Trophoblast cell (in vitro differentiated cells and primary cell): ENCODE measurements around the gene EXOC4.

Source experiments
- DNase-seq, 2 donors: peaks; one replicate each; pipeline ENCODE4 v3.0.0-alpha.2; 2016
- H2AFZ ChIP-seq: 2 replicates; pipeline ENCODE4 v1.6.1; 2013; ENCODE audit warnings: low read length, moderate library complexity, mild to moderate bottlenecking; ENCODE audit not compliant: insufficient read depth, poor library complexity
- H2AK5ac ChIP-seq: 2 replicates; pipeline ENCODE4 v1.6.1; 2013; ENCODE audit warnings: mild to moderate bottlenecking, low read length
- H2BK120ac ChIP-seq: 2 replicates; pipeline ENCODE4 v1.6.1; 2013; ENCODE audit warnings: low read length, mild to moderate bottlenecking, moderate library complexity; ENCODE audit not compliant: insufficient read depth, poor library complexity
- H2BK12ac ChIP-seq: 2 replicates; pipeline ENCODE4 v1.6.1; 2013; ENCODE audit warnings: mild to moderate bottlenecking, low read length, moderate library complexity
- H2BK5ac ChIP-seq: 2 replicates; pipeline ENCODE4 v1.6.1; 2013; ENCODE audit warnings: low read length, low read depth, moderate library complexity, mild to moderate bottlenecking; ENCODE audit not compliant: poor library complexity
- H3K14ac ChIP-seq: 2 replicates; pipeline ENCODE4 v1.6.1; 2013; ENCODE audit warnings: mild to moderate bottlenecking, low read length
- H3K18ac ChIP-seq: 2 replicates; pipeline ENCODE4 v1.6.1; 2013; ENCODE audit warnings: mild to moderate bottlenecking, low read length
- H3K23ac ChIP-seq: 2 replicates; pipeline ENCODE4 v1.6.1; 2013; ENCODE audit warnings: low read length
- H3K27ac ChIP-seq: 2 replicates; pipeline ENCODE4 v1.5.1; 2013; ENCODE audit warnings: low read depth, mild to moderate bottlenecking, inconsistent platforms, low read length, moderate library complexity
- H3K27me3 ChIP-seq: 2 replicates; pipeline ENCODE4 v1.6.1; 2013; ENCODE audit warnings: inconsistent platforms, mild to moderate bottlenecking, low read length, moderate library complexity; ENCODE audit not compliant: insufficient read depth
- H3K36me3 ChIP-seq, 2 experiments: 1 replicate in 1 of 2; 2 replicates in 1 of 2; pipeline ENCODE4 v1.6.1; 2013; ENCODE audit warnings: low read length in 2 of 2, mild to moderate bottlenecking in 2 of 2, moderate library complexity in 1 of 2; ENCODE audit not compliant: insufficient read depth in 2 of 2, control insufficient read depth in 1 of 2
- H3K4ac ChIP-seq: 2 replicates; pipeline ENCODE4 v1.6.1; 2013; ENCODE audit warnings: low read depth, mild to moderate bottlenecking, low read length, moderate library complexity
- H3K4me1 ChIP-seq, 2 experiments: 1 replicate in 1 of 2; 2 replicates in 1 of 2; pipeline ENCODE4 v1.6.1; 2013; ENCODE audit warnings: low read length in 2 of 2, mild to moderate bottlenecking in 2 of 2, moderate library complexity in 1 of 2; ENCODE audit not compliant: insufficient read depth in 2 of 2, control insufficient read depth in 1 of 2
- H3K4me2 ChIP-seq: 2 replicates; pipeline ENCODE4 v1.6.1; 2013; ENCODE audit warnings: inconsistent platforms, mild to moderate bottlenecking, low read length, moderate library complexity
- H3K4me3 ChIP-seq: 2 replicates; pipeline ENCODE4 v1.5.1; 2013; ENCODE audit warnings: mild to moderate bottlenecking, low read depth, low read length, inconsistent platforms
- H3K79me1 ChIP-seq: one replicate; pipeline ENCODE4 v1.6.1; 2013; ENCODE audit warnings: low read length
- H3K79me2 ChIP-seq: 2 replicates; pipeline ENCODE4 v1.6.1; 2013; ENCODE audit warnings: low read length, mild to moderate bottlenecking; ENCODE audit not compliant: control insufficient read depth, insufficient read depth, poor library complexity
- H3K9ac ChIP-seq: 2 replicates; pipeline ENCODE4 v1.6.1; 2013; ENCODE audit warnings: mild to moderate bottlenecking, low read length
- H3K9me3 ChIP-seq: 2 replicates; pipeline ENCODE4 v1.6.1; 2013; ENCODE audit warnings: low read depth, mild to moderate bottlenecking, control low read depth, inconsistent platforms, low read length; ENCODE audit not compliant: insufficient read depth
- H4K12ac ChIP-seq: 2 replicates; pipeline ENCODE4 v1.6.1; 2013; ENCODE audit warnings: low read depth, mild to moderate bottlenecking, low read length, moderate library complexity
- H4K8ac ChIP-seq: 2 replicates; pipeline ENCODE4 v1.6.1; 2013; ENCODE audit warnings: low read depth, mild to moderate bottlenecking, low read length, moderate library complexity
- H4K91ac ChIP-seq: one replicate; pipeline ENCODE4 v1.6.1; 2013; ENCODE audit warnings: low read depth, mild to moderate bottlenecking, low read length, moderate library complexity
- WGBS: extraction: QIAGEN DNeasy Blood & Tissue Kit; methylation state at CpG from one replicate; pipeline ENCODE4 v1.1.7; 2013; ENCODE audit warnings: missing lambda C conversion rate; ENCODE audit not compliant: insufficient read length, insufficient coverage; ENCODE audit errors: extremely low coverage; 5-methylcytosine and 5-hydroxymethylcytosine counted together

Gene EXOC4

GRCh38 chr7:133611955-133612354 lies 359.1 kb downstream of the EXOC4 start:
- Histone ChIP-seq H2AK5ac (no peak overlapping the region), H3K9ac (no peak overlapping the region), H3K14ac (no peak overlapping the region), H3K36me3 (no peaks in the 10 kb centered on the region), H3K23ac (no peak overlapping the region), H3K4me2 (no peak overlapping the region), H4K12ac (no peak overlapping the region), H3K79me2 (no peaks in the 10 kb centered on the region), H3K4me1 (no peaks in the 10 kb centered on the region), H4K8ac (no peak overlapping the region), H2BK120ac (no peak overlapping the region), H3K4ac (no peak overlapping the region), H2BK5ac (no peak overlapping the region), H3K9me3 (no peaks in the 10 kb centered on the region), H3K27ac (no peak overlapping the region), H3K79me1 (no peaks in the 10 kb centered on the region), H3K27me3 (no peaks in the 10 kb centered on the region), H3K4me3 (no peak overlapping the region), H2BK12ac (no peak overlapping the region), H2AFZ (no peak overlapping the region), H3K18ac (no peak overlapping the region), H4K91ac (no peak overlapping the region)
- DNase-seq, result no peak

- Histone ChIP-seq H2AK5ac (no peak overlapping the region), H3K4me3 (no peak overlapping the region), H3K36me3 (no peaks in the 10 kb centered on the region), H2AFZ (no peak overlapping the region), H3K27ac (no peak overlapping the region), H3K4me2 (no peak overlapping the region), H3K79me2 (no peaks in the 10 kb centered on the region), H4K8ac (no peak overlapping the region), H3K79me1 (no peaks in the 10 kb centered on the region), H3K27me3 (no peaks in the 10 kb centered on the region), H3K9ac (no peak overlapping the region), H2BK12ac (no peak overlapping the region), H2BK120ac (no peak overlapping the region), H3K4me1 (no peaks in the 10 kb centered on the region), H4K91ac (no peak overlapping the region), H3K4ac (no peak overlapping the region), H2BK5ac (no peak overlapping the region), H4K12ac (no peak overlapping the region), H3K14ac (no peak overlapping the region), H3K23ac (peak overlapping the region; percentile 66), H3K18ac (no peak overlapping the region), H3K9me3 (no peaks in the 10 kb centered on the region)
- WGBS, result no CpG with 5 or more reads among the region's 8 CpGs
- DNase-seq, result no peak
Observed at GRCh38 chr7:133613250-133613790, 360.4 kb downstream of the EXOC4 start.

- Histone ChIP-seq H3K4me2 (no peak overlapping the region), H2AFZ (no peak overlapping the region), H3K27me3 (no peaks in the 10 kb centered on the region), H2BK120ac (no peak overlapping the region), H3K4me1 (no peaks in the 10 kb centered on the region), H3K18ac (no peak overlapping the region), H4K12ac (no peak overlapping the region), H4K91ac (no peak overlapping the region), H3K9me3 (no peaks in the 10 kb centered on the region), H2AK5ac (no peak overlapping the region), H3K4ac (no peak overlapping the region), H3K14ac (no peak overlapping the region), H2BK12ac (no peak overlapping the region), H4K8ac (no peak overlapping the region), H3K9ac (no peak overlapping the region), H3K23ac (no peak overlapping the region), H3K79me2 (no peaks in the 10 kb centered on the region), H3K36me3 (no peaks in the 10 kb centered on the region), H3K4me3 (no peak overlapping the region), H2BK5ac (no peak overlapping the region), H3K79me1 (no peaks in the 10 kb centered on the region), H3K27ac (no peak overlapping the region)
- no peak for DNase-seq
- no CpG with 5 or more reads among the region's 2 CpGs for WGBS
Observed at GRCh38 chr7:133614251-133614650, 361.4 kb downstream of the EXOC4 start.

- Histone ChIP-seq H3K27ac (no peak overlapping the region), H3K23ac (no peak overlapping the region), H4K12ac (no peak overlapping the region), H3K4me2 (no peak overlapping the region), H2BK5ac (no peak overlapping the region), H2AK5ac (no peak overlapping the region), H3K36me3 (no peaks in the 10 kb centered on the region), H3K9ac (no peak overlapping the region), H4K8ac (no peak overlapping the region), H3K27me3 (no peaks in the 10 kb centered on the region), H4K91ac (no peak overlapping the region), H3K4ac (no peak overlapping the region), H3K14ac (no peak overlapping the region), H3K9me3 (no peaks in the 10 kb centered on the region), H3K4me3 (no peak overlapping the region), H3K79me2 (no peaks in the 10 kb centered on the region), H3K79me1 (no peaks in the 10 kb centered on the region), H3K18ac (no peak overlapping the region), H3K4me1 (no peaks in the 10 kb centered on the region), H2AFZ (no peak overlapping the region), H2BK120ac (no peak overlapping the region), H2BK12ac (no peak overlapping the region)
- peak; percentile 11 to 79 for DNase-seq
- WGBS, result no CpG with 5 or more reads among the region's 4 CpGs
Observed at GRCh38 chr7:133618970-133619369, 366.1 kb downstream of the EXOC4 start.
